Hypothalamus (tissue), 51 donors: ENCODE results near the gene TMEM132E.

Experiments used
- DNase-seq, 51 donors: peaks; one replicate each; lab custom pipeline; 2025; lab: John Stamatoyannopoulos, UW

The TMEM132E gene

GRCh38 chr17:34653511-34653910 lies 74.1 kb downstream of the TMEM132E start:
- no peak for DNase-seq

- no peak for DNase-seq
Measured at GRCh38 chr17:34654276-34654880, 75.0 kb downstream of the TMEM132E start.

- DNase-seq = no peak
Measured at GRCh38 chr17:34654881-34655276, 75.5 kb downstream of the TMEM132E start.

GRCh38 chr17:34656801-34657200 lies 77.4 kb downstream of the TMEM132E start:
- DNase-seq = no peak

DNA sequence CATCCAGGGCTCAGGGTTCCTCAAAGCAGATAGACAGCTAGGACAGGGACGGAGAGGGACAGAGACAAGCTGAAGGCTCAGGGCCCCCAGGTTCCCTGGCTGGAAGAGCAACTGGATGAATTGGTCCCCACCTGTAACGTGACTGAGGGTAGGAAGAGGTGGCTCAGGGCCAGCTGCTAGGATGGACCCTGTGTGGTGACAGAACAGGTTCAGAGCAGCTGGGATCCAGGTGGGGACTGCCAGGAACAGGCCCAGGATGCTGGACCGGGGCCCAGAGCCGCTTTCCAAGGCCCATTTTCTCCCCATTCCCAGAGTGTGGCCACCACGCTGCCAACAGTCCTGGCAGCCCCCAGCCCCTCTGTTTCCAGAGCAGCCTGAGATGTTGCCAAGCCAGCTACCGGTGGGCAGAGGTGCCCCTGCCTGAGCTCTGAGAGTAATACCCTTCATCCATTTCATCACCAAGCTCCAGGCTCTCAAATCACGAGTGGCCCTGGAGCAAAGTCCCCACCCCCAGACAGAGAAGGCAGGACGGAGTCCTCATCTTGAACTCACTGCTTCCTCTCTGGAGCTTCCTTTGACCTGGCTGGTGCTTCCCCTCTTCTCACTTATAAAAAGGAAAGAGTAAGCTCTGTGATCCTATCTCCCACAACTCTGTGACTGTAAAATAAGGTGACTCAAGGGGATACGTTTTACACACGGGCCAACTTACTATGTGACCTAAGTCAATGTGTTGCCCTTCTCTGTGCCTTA lies 79.6 kb downstream of the TMEM132E start:
- DNase-seq = no peak

- DNase-seq = no peak
Measured at GRCh38 chr17:34663714-34664113, 84.3 kb downstream of the TMEM132E start.

- DNase-seq = no peak
Measured at GRCh38 chr17:34665150-34665806, 85.9 kb downstream of the TMEM132E start.

- DNase-seq = no peak
Measured at GRCh38 chr17:34665819-34666763, 86.7 kb downstream of the TMEM132E start.

DNA sequence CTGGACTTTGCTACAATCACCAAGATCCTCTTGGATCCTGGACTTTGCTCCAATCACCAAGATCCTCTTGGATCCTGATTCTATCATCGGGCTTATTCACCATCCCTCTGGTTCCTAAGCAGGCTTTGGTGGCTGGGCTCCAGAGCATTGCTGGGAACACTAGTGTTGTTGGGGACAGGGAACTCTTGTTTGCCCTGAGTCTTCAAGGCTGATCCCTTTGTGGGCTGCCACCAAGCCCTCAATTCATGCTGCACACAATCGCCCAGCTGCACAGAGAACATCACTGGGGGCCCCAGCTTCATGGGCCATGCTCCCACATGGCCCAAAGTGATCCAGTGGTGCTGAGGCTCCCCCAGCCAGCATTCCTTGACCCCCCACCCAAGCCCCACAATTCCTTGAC lies 88.3 kb downstream of the TMEM132E start:
- DNase-seq = peak in 17 of 51 donors; percentile 3 to 57 (median 13)

GRCh38 chr17:34668206-34668605 lies 88.8 kb downstream of the TMEM132E start:
- no peak for DNase-seq

DNA sequence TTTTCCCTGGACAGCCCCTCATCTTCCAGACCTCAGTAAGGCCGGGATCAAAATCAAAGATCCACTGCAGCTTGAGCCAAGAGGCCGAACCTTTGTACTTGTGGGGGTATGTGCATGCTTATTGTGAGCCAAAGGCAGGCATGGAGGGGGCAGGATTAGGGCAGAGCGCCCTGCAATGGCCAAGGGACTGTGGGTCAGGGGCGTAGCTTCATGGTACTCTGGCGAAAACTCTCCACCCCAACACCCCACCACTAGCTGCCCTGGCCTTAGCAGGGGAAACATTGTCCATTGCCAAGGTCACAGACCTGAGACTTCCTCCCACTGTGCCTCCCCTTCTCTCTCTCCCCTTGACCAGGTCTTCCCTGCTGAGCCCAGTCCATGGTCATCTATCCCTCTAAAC lies 90.1 kb downstream of the TMEM132E start:
- no peak for DNase-seq

- no peak for DNase-seq
Measured at GRCh38 chr17:34670618-34671017, 91.2 kb downstream of the TMEM132E start.

- DNase-seq = no peak
Measured at GRCh38 chr17:34671191-34671590, 91.8 kb downstream of the TMEM132E start.

GRCh38 chr17:34672176-34672785 lies 92.9 kb downstream of the TMEM132E start:
- no peak for DNase-seq

- no peak for DNase-seq
Measured at GRCh38 chr17:34673516-34673915, 94.1 kb downstream of the TMEM132E start.

- DNase-seq = no peak
Measured at GRCh38 chr17:34673995-34674890, 94.9 kb downstream of the TMEM132E start.

DNA sequence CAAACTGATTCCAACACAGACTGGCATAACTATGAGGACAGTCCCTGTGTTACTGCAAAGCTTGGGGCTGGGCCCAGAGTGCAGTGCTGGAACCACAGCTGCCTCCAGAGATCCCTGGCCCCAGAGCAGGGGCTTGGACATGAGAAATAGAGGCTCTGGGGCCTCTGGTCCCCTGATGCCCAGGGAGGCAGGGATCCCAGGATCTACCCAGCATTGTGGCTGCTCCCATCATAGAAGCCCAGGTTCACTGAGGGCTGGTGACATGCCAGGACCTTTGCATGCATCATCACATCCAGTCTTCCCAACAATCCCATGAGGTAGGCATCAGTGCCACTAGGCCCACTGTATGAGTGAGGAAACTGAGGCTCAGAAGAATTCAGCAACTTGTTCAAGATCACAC lies 95.8 kb downstream of the TMEM132E start:
- no peak for DNase-seq

DNA sequence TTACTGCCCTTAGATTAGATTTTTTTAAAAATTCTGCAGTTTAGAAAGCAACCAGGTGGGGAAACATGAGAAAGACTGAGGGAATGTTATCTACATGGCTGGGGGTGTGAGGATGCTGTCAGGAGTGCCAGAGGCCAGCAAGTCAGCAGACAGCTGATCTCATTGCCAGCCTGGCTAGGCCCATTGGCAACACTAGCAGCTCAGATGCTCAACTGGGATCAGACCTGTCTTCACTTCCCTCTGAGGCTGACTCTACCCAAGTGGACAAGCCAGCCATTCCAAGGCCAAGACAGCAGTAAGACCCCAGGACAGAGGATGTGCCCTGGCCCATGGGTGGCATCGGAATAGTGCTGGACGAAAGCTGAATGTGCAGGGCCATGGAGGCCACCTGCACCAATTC lies 96.2 kb downstream of the TMEM132E start:
- DNase-seq = no peak

GRCh38 chr17:34680151-34680550 lies 100.8 kb downstream of the TMEM132E start:
- no peak for DNase-seq
